ENCODE data around the gene UTS2.
A peak's percentile ranks its signal among the peaks of the same experiment; 100 is the strongest.

The UTS2 gene, protein sequence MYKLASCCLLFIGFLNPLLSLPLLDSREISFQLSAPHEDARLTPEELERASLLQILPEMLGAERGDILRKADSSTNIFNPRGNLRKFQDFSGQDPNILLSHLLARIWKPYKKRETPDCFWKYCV

DNA sequence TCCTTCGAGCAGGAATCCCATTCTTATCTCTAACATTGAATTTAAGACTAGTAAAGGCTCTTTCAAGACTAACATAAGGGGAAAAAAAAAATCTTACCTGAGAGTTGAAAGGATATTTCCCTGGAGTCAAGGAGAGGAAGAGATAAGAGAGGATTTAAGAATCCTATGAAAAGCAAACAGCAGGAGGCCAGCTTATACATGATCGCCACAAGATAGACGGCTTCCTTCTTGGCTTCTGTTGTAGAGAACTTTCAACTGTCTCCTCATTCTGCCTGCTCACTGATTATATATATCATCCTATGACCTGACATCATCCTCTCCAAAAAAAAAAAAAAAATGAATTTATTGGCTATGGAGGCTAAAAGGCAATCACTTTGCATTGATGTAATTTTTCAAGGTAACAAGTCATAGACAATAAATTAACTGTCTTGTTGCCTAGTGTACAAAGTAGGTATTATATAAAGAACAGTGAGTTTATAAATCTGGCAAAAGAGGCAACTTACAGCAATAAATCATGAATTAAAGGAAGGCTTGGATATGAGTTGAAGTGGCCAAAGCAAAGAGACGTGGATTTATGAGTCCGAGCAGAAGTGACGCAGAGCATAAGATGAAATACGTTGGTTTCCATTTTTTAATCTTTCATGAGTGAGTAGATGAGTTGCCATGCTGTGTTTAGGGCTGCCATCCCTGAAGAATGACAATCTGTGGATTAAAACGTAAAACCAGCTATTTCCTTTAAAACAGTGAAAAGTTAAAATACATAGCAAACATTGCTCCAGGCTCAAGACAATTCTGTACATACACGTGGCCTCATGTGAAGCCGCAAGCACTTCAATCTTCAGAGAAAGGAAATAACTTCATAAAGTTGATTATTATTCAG lies at the start of gene UTS2:
UTS2 (minus strand) TSS at position 262 of the 880 bp plus-strand sequence; CDS start at position 200, 62 bp downstream.
- no peak for DNase-seq (ENCODE audit: low read depth in 2 of 3, low spot score in 1 of 3)

DNA sequence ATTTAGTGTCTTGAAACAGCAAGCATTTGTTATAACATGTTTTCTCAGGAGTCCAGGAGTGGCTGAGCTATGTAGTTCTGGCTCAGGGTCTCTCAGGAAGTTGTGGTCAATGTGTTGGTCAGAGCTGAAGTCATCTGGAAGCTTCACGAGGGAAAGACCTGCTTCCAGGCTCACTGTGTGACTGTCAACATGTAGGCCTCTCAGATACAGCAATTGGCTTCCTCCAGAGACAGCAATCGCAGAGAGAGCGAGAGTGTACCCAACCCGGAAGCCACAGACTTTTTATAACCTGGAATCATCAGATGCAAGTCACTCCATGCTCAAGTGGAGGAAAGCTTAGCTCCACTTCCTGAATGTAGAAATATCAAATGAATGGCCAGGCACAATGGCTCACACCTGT lies 46.9 kb upstream of the UTS2 start:
- no peak for DNase-seq (ENCODE audit: low read depth in 2 of 3, low spot score in 1 of 3)

DNA sequence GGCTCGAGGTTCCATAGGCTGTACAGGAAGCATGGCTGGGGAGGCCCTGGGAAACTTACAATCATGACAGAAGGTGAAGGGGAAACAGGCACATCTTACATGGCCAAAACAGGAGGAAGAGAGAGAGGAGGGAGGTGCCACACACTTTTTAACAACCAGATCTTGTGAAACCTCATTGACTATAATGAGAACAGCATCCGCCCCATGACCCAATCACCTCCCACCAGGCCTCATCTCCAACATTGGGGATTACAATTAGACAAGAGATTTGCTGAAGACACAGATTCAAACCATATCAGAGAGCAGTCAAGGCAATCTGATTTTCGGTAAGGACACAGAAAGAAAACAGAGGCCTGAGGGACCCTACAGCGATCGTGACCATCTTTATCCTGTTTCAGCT lies 46.1 kb upstream of the UTS2 start:
- DNase-seq (ENCODE audit: low read depth in 2 of 3, low spot score in 1 of 3) = no peak

DNA sequence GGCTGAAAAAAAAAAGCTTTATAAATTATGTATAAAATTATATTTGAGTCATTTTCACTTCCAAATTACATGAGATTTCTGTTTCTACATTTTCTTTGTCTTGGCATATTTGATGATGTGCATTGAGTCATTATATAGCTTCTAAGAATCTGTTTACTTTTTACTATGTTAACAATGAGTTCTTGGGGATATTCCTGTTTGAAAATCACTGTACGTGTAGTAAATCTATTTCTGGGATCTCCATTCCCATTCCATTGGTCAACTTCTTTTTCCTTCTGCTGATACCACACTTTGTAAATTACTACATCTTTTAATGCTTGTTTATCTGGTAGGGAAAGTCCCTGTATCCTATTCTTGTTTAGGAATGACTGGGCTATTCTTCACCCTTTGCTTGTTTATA lies 44.1 kb upstream of the UTS2 start:
- DNase-seq (ENCODE audit: low read depth in 2 of 3, low spot score in 1 of 3) = no peak

DNA sequence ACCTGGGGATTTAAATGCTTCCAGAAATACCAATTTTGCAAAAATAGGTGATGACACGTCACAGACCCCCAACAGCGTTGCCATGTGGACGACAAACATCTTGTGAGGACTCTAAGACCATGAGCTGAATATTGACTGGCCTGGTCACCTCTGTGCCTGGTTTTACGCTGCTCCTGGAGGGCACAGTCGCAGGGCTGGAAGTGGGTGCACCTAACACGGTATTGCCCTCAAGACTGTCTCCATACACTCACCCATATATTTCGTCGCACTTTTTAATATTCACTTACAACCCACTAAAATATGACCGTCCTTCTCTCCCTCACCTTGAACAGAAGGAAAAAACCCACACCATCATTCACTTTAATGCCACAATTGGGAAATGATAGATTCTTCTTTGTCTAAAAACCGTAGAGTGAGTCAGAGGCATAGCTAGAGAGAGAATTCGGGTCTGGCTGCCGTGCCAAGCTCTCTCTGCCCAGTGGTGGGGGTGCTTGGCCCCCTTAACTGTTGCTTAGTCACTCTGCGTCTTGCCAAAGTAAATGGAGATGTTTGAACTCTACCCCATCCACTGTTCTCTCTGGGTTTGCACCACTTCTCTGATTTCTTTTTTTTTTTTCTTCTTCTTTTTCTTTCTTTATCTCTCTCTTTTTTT lies 40.8 kb upstream of the UTS2 start:
- DNase-seq (ENCODE audit: low read depth in 2 of 3, low spot score in 1 of 3) = no peak

DNA sequence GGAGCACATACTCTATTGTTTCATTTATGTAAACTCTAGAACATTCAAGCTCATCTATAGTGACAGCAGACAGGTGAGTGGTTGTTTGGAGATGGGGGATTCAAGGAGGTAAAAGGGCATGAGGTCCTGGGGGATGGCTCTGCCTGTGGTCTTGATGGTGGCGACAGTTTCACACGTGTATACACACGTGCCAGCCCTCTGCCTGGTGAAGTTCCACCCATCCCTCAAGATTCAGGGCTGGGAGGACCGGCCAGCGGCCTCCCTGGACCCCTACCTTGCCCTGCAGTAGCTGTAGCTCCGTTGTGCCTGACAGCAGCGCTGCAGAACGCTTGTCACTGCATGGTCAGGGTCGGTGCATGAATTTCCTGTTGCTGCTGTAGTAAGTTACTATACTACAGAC lies 38.9 kb upstream of the UTS2 start:
- no peak for DNase-seq (ENCODE audit: low read depth in 2 of 3, low spot score in 1 of 3)

DNA sequence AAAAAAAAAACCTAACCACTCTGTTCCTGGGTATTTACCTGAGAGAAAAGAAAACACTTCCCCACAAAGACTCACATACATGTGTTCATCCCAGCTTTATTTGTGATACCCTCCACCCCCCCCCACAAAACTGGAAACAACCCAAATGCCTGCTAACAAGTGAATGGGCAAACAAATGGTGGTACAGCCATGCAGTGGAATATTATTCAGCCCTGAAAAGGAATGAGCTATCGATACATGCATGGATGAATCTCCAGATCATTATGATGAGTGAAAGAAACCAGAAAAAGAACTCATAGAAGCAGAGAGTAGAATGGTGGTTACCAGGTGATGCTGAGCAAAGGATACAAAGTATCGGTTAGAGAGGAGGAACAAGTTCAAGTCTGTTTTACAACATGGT lies 38.0 kb upstream of the UTS2 start:
- DNase-seq (ENCODE audit: low read depth in 2 of 3, low spot score in 1 of 3) = no peak

DNA sequence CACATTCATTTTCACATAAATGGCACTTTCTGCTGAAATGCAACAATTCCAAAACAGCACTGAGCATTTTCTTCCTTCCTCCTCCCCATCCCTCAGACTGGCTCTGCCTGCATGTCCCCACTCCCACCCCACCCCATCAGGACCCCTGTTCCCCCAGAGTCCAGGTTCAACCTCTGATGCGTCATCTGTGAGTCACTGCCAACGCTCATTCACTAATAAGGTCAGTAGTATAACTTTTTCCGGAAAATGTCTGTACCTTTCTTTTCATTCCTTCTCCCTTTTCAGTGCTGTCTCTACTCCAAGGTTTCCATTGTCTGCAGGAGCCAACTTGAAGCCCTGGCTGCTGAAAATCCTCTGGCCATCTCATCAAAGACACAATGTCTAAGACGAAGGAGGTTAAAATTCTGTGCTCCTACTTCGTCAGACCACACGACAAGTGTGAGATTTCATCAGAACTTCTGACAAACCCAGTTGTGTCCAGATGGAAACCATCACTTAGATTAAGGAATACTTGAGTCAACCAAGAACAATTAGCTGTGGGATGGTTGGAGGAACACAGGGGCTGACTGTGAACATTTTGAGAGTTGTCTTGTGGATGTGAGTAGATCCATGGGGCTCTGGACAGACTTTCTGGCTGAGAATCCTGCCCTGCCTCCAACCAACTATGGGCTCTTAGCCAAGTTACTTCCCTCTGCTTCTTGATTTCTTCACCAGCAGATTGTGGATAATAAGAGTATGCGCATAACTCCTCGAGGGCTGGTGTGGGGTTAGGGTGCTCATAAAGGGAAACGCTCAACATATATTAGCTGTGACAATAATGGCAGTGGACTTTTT lies 35.6 kb upstream of the UTS2 start:
- no peak for DNase-seq (ENCODE audit: low read depth in 2 of 3, low spot score in 1 of 3)

DNA sequence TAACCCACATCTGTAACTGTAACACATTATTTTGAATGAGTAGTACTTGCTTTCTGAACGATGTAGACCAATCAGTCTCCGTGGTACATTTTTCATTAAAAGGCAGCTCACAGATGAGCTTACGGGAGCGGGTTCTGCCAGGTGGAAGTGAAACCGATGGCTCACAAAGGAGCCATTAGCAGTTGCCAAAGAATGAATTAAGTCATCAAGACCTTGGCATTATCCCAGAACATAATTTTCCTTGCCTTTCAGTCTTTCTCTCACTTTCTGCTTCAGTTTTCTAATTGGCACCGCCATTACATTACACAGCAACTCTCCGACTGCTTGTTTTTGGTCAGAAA lies 33.5 kb upstream of the UTS2 start:
- DNase-seq (ENCODE audit: low read depth in 2 of 3, low spot score in 1 of 3) = no peak

DNA sequence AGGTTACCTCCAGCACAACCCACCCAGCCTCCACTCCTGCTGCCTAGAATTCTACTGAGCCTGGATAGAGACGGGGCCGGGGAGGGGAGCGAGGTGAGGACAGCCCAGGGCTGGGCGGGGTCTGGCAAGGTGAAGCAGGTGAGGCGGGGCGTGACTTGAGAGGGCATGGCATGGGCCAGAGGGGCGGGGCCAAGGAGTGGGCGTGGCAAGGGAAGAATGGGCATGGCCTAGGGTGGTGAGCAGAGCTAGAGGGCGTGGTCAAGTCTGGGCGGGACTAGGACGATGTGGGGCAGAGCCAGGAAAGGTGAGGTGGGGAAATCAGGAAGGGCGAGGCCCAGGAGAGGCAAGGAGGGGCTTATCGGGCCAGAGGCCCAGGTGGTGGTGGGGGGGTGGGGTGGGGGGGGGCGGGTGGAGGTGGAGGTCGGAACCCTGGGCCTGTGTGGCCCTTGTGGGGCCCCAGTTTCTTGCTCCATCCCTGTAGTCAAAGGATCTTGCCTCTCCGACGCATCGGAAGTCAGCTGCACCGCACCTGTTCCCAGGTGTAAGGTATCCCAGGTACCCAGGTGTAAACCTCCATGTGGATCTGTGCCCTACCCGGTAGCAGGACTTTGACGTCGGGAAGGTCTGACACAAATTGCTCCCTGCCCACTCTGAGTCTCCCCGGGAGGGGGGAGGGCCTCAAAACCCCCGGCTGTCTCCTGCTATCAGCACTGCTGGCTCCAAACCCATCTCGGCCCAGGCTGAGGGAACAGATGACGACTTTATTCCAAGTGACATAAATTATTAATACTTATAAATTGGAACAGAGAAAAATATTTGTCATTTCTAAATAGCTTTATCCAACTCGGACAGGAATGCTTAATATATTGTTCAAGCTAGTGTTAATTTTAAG lies 32.9 kb upstream of the UTS2 start:
- DNase-seq (ENCODE audit: low read depth in 2 of 3, low spot score in 1 of 3) = peak; percentile 9 to 18 (median 14)

DNA sequence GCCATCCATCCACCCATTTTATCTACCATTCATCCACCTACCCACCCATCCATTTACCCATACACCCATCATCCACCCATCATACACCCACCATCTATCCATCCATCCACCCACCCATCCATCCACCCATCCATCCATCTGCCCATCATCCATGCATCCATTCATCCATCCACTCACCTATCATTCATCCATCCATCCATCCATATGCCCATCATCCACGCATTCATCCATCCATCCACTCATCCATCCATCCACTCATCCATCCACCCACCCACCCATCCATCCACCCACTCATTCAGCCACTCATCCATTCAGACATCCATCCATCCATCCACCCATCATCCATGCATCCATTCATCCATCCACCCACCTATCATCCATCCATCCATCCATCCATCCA lies 31.9 kb upstream of the UTS2 start:
- DNase-seq (ENCODE audit: low read depth in 2 of 3, low spot score in 1 of 3) = no peak

DNA sequence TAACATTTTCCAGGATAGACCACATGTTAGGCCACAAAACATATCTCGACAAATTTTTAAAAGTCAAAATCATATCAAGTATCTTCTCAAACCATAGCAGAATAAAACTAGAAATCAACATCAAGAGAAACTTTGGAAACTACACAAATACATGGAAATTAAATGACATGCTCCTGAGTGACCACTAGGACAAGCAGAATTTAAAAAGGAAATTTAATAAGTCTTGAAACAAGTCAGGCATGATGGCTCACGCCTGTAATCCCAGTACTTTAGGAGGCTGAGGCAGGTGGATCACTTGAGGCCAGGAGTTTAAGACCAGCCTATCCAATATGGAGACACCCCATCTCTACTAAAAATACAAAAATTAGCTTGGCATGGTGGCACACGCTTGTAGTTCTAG lies 26.4 kb upstream of the UTS2 start:
- DNase-seq (ENCODE audit: low read depth in 2 of 3, low spot score in 1 of 3) = no peak

DNA sequence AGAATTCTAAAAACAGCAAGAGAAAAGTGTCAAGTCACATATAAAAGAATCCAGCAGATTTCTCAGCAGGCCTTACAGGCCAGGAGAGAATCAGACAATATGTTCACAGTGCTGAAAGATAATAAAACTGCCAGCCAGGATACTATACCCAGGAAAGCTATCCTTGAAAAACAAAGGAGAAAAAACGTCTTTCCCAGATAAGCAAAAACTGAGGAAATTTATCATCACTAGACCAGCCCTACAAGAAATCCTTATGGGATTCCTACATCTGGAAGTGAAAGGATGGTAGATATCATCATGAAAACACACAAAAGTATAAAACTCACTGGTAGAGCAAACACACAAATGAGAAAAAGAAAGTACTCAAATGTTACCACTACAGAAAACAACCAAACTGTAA lies 25.2 kb upstream of the UTS2 start:
- no peak for DNase-seq (ENCODE audit: low read depth in 2 of 3, low spot score in 1 of 3)

DNA sequence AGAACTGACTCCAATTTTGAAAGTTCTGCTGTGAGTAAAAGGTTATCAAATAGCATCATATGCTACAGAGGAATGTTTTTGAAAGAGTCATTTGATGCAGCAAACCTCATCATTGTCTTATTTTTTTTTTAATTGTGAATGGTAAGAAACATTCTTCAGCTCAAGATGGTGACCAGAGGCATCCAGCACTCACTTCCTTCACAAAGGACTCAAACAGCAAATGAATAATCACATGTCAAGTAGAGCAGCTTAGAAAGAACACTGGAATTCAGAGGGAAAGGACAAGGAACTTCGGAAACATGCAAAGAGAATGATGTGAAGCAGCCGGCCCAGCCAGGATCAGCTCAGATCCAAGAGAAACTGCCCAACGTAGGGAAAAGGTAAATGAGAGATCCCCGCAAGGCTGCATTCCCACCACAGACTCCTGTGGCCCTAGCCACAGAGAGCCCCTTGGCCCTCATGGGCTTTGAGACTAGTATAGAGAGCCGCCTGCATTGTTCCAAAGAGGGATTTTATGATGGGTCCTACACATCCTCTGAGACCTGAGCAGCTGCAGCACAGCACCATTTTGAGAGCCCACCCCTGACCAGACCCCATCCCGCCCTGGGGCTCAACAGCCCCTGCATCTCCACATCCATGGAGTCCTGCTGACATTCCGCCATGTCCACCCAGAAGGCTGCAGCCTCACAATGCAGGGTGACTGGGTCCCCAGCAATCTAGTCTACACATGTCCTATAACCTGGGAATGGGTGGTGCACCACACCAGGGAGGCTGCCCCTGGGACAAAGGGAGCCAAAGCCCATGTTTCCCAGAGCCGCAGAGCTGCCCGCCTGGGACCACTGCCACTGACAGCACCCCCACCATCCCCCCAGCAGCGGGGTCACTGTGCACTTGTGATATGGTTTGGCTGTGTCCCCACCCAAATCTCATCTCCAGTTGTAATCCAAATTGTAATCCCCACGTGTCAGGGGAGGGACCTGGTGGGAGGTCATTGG lies 21.2 kb upstream of the UTS2 start:
- DNase-seq (ENCODE audit: low read depth in 2 of 3, low spot score in 1 of 3) = no peak

DNA sequence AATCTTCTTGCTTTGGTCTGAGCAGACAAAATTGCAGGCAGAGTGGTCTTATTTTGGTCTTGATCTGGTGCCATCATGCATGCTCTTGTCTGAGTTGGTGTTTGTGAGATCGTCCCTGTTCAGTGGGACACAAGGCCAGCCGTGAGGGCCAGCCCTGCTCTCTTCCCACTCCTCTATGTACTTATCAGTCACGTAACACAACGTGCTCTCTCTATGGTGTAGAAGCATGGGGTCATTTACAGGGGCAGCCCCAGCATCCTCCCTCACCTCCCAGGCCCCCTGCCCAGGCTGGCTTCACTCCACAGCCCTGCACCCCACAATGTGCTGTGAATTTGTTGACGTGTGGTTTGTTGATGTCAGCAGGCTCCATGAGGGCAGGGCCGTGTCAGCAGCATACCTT lies 18.3 kb upstream of the UTS2 start:
- DNase-seq (ENCODE audit: low read depth in 2 of 3, low spot score in 1 of 3) = no peak

DNA sequence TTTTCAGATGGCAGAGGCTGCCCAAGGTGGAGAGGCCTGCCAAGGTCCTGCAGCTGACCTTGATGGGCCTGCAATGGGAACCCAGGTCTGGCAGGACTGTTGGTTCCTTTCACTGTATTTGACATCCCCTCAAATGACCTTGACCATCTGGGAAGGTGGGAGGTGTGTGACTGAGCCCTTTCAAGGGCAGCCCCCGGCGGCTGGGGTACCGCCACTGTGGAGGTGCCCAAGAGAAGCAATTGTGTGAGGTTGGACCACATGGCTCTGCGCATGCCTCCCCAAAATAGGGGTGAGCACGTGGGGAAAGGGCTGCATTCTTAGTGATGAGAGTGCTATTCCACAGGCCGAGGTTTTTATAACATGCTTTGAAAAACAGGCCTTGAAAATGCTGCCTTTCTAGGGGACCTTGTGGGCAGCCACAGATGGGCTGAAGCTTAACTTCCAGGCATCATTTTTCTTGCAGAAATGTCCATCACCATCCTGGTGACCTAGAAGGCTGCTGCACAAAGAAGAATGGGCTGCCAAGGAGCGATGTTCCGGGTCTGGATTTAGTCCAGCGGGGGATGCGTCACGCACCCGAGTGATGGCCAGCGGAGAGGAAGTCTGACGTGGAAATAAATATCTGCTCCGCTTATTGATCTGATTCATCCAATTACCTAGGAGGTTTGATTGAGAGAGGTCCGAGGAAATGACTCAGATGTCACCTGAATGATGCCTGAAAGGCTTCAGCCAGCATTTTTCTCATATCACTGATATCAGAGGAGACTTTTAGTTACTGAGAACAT lies 16.5 kb upstream of the UTS2 start:
- DNase-seq (ENCODE audit: low read depth in 2 of 3, low spot score in 1 of 3) = no peak

DNA sequence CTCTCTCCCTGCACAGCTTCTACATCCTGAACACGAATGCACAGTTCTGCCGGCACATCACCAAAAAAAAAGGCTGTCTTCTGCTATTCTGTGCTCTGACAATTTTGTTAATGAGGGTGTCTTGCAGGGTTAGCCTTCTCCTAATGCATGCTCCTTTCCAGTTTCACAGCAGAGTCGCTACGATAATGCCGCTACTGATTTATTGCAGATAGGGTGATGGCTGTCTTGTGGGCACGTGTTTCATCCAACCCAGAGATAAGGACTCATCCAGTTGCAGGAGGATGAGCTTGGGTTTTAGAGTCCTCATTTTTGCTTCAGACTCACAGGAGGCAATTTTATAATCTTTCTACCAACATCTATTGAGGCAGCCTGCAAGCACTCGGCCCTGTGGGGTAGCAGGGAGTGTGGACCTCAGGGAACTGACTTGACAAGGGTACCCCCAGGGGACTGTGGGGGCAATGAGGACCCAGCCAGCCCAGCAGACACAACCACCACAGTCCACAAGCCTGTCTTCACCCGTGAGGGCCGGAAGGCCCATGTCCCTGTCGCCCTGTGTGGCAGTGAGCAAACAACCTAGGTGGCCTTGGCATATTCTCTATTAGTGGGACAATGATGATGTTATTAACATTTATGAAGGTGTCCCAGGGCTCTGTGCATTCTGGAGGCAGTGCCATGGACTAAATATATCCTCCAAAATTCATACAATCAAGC lies 15.4 kb upstream of the UTS2 start:
- no peak for DNase-seq (ENCODE audit: low read depth in 2 of 3, low spot score in 1 of 3)

DNA sequence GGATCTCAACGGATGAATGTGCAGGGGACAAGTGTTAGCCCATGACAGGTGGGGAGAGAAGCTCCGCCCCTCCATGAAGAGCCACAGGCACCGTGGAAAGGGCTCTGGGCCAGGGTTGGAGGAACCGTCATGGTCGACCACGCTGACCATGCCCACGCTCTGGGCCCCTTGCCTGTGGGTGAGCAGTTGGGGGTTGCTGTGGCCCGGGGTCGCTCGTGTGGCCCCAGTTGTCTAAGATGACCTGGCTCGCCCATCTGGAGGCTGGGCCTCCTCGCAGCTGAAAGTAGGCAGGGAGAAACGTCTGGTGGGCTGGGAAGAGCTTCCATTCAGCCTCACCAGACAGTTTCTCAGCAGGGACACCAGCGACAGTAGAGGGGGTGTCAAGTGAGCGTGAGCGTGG lies 13.1 kb upstream of the UTS2 start:
- no peak for DNase-seq (ENCODE audit: low read depth in 2 of 3, low spot score in 1 of 3)

All from stimulated activated CD4-positive, alpha-beta T cell treated with anti-CD3 and anti-CD28 coated beads, Interleukin-12 subunit alpha, Interleukin-12 subunit beta, amount 100 ng/mL, for 48 hours (primary cell).